ENCODE data around the gene RALB.
"Not testable (repeated sequence)": the region's sequence is repeated elsewhere in the genome, so short reads cannot be mapped to it uniquely, and the experiment has no call there.

RALB gene

GRCh38 chr2:120241684-120242083, 11.0 kb upstream of the RALB start:
- no peak for DNase-seq (ENCODE audit: low read depth in 2 of 3, low spot score in 1 of 3)

- no peak for DNase-seq (ENCODE audit: low read depth in 2 of 3, low spot score in 1 of 3)
Measured at GRCh38 chr2:120243211-120243610, 9.4 kb upstream of the RALB start.

GRCh38 chr2:120243875-120244553, 8.6 kb upstream of the RALB start:
- DNase-seq (ENCODE audit: low read depth in 2 of 3, low spot score in 1 of 3), result no peak

- DNase-seq (ENCODE audit: low read depth in 2 of 3, low spot score in 1 of 3), result no peak
Measured at GRCh38 chr2:120244656-120245519, 7.8 kb upstream of the RALB start.

- no peak for DNase-seq (ENCODE audit: low read depth in 2 of 3, low spot score in 1 of 3)
Measured at GRCh38 chr2:120245520-120246332, 6.9 kb upstream of the RALB start.

- DNase-seq (ENCODE audit: low read depth in 2 of 3, low spot score in 1 of 3), result no peak
Measured at GRCh38 chr2:120246546-120247300, 5.9 kb upstream of the RALB start.

GRCh38 chr2:120247851-120248250, 4.8 kb upstream of the RALB start:
- DNase-seq (ENCODE audit: low read depth in 2 of 3, low spot score in 1 of 3), result no peak

- DNase-seq (ENCODE audit: low read depth in 2 of 3, low spot score in 1 of 3), result no peak
Measured at GRCh38 chr2:120250640-120251039, 2.0 kb upstream of the RALB start.

- no peak for DNase-seq (ENCODE audit: low read depth in 2 of 3, low spot score in 1 of 3)
Measured at GRCh38 chr2:120251078-120251477, 1.6 kb upstream of the RALB start.

GRCh38 chr2:120251880-120252224, 800 bp upstream of the RALB start:
- no peak for DNase-seq (ENCODE audit: low read depth in 2 of 3, low spot score in 1 of 3)

GRCh38 chr2:120253021-120253882, 600 bp downstream of the RALB start:
- peak in 1 of 3 donors; percentile 28 for DNase-seq (ENCODE audit: low read depth in 2 of 3, low spot score in 1 of 3)

GRCh38 chr2:120254178-120254577, 1.5 kb downstream of the RALB start:
- no peak for DNase-seq (ENCODE audit: low read depth in 2 of 3, low spot score in 1 of 3)

- no peak for DNase-seq (ENCODE audit: low read depth in 2 of 3, low spot score in 1 of 3)
Measured at GRCh38 chr2:120255071-120255470, 2.4 kb downstream of the RALB start.

GRCh38 chr2:120255986-120256650, 3.5 kb downstream of the RALB start:
- DNase-seq (ENCODE audit: low read depth in 2 of 3, low spot score in 1 of 3), result no peak

- DNase-seq (ENCODE audit: low read depth in 2 of 3, low spot score in 1 of 3), result no peak
Measured at GRCh38 chr2:120256651-120257000, 4.0 kb downstream of the RALB start.

GRCh38 chr2:120257522-120257921, 4.9 kb downstream of the RALB start:
- DNase-seq (ENCODE audit: low read depth in 2 of 3, low spot score in 1 of 3), result no peak

GRCh38 chr2:120258196-120258595, 5.5 kb downstream of the RALB start:
- DNase-seq (ENCODE audit: low read depth in 2 of 3, low spot score in 1 of 3), result no peak

- not testable (repeated sequence) for DNase-seq (ENCODE audit: low read depth in 2 of 3, low spot score in 1 of 3)
Measured at GRCh38 chr2:120259939-120260338, 7.3 kb downstream of the RALB start.

- DNase-seq (ENCODE audit: low read depth in 2 of 3, low spot score in 1 of 3), result no peak
Measured at GRCh38 chr2:120260736-120261135, 8.1 kb downstream of the RALB start.
